IPS-20b (cell line): ENCODE data around the gene SP2.
A peak's percentile ranks its signal among the peaks of the same experiment; 100 is the strongest.

Experiments
- H3K27ac ChIP-seq: one replicate; pipeline ENCODE4 v1.5.1; 2013; ENCODE audit warnings: low read length
- H3K27me3 ChIP-seq: 2 replicates; pipeline ENCODE4 v1.6.1; 2013; ENCODE audit warnings: mild to moderate bottlenecking, low read length, inconsistent platforms; ENCODE audit not compliant: insufficient read depth
- H3K36me3 ChIP-seq: 2 replicates; pipeline ENCODE4 v1.6.1; 2013; ENCODE audit warnings: low read depth, mild to moderate bottlenecking, inconsistent platforms, low read length, moderate library complexity; ENCODE audit not compliant: insufficient read depth
- H3K4me1 ChIP-seq: 2 replicates; pipeline ENCODE4 v1.6.1; 2013; ENCODE audit warnings: mild to moderate bottlenecking, control low read depth, inconsistent platforms, low read length, moderate library complexity; ENCODE audit not compliant: insufficient read depth
- H3K4me3 ChIP-seq: 2 replicates; pipeline ENCODE4 v1.5.1; 2013; ENCODE audit warnings: mild to moderate bottlenecking, low read length, inconsistent platforms
- H3K9ac ChIP-seq: 2 replicates; pipeline ENCODE4 v1.6.1; 2013; ENCODE audit warnings: low read depth, mild to moderate bottlenecking, inconsistent platforms, low read length, moderate library complexity
- H3K9me3 ChIP-seq: 2 replicates; pipeline ENCODE4 v1.6.1; 2013; ENCODE audit warnings: mild to moderate bottlenecking, low read depth, low read length, inconsistent platforms; ENCODE audit not compliant: insufficient read depth

Gene SP2

GRCh38 chr17:47883589-47884426 is 12.2 kb upstream of the SP2 start:
- H3K9me3 ChIP-seq, result no peaks in the 10 kb centered on the region
- no peak overlapping the region for H3K4me3 ChIP-seq
- H3K4me1 ChIP-seq, result peaks cover 10% of the 10 kb centered on the region
- H3K27me3 ChIP-seq, result no peaks in the 10 kb centered on the region; the same call in 1 of the 2 replicates
- no peak overlapping the region for H3K27ac ChIP-seq
- H3K36me3 ChIP-seq, result no peaks in the 10 kb centered on the region
- no peak overlapping the region for H3K9ac ChIP-seq

- no peaks in the 10 kb centered on the region; the same call in 1 of the 2 replicates for H3K27me3 ChIP-seq
- no peaks in the 10 kb centered on the region for H3K36me3 ChIP-seq
- no peak overlapping the region for H3K27ac ChIP-seq
- H3K4me3 ChIP-seq, result no peak overlapping the region
- no peaks in the 10 kb centered on the region for H3K9me3 ChIP-seq
- H3K9ac ChIP-seq, result no peak overlapping the region
- peaks cover 10% of the 10 kb centered on the region for H3K4me1 ChIP-seq
Observed at GRCh38 chr17:47884427-47884740, 11.7 kb upstream of the SP2 start.

GRCh38 chr17:47884905-47885730 is 10.9 kb upstream of the SP2 start:
- no peaks in the 10 kb centered on the region for H3K36me3 ChIP-seq
- H3K4me1 ChIP-seq, result peaks cover 10% of the 10 kb centered on the region
- H3K9ac ChIP-seq, result no peak overlapping the region
- H3K27ac ChIP-seq, result no peak overlapping the region
- no peaks in the 10 kb centered on the region; the same call in 1 of the 2 replicates for H3K27me3 ChIP-seq
- no peaks in the 10 kb centered on the region for H3K9me3 ChIP-seq
- no peak overlapping the region for H3K4me3 ChIP-seq

GRCh38 chr17:47888293-47888692 is 7.7 kb upstream of the SP2 start:
- Histone ChIP-seq H3K9ac (no peak overlapping the region; the same call in 1 of the 2 replicates), H3K27ac (no peak overlapping the region), H3K27me3 (no peaks in the 10 kb centered on the region), H3K36me3 (no peaks in the 10 kb centered on the region), H3K9me3 (no peaks in the 10 kb centered on the region), H3K4me3 (no peak overlapping the region), H3K4me1 (peaks cover 10% of the 10 kb centered on the region)

GRCh38 chr17:47889734-47890529 is 6.1 kb upstream of the SP2 start:
- H3K9ac ChIP-seq, result no peak overlapping the region
- H3K4me1 ChIP-seq, result peaks cover 10% of the 10 kb centered on the region
- H3K4me3 ChIP-seq, result no peak overlapping the region
- no peak overlapping the region for H3K27ac ChIP-seq
- H3K9me3 ChIP-seq, result no peaks in the 10 kb centered on the region
- H3K36me3 ChIP-seq, result no peaks in the 10 kb centered on the region
- H3K27me3 ChIP-seq, result no peaks in the 10 kb centered on the region

- Histone ChIP-seq H3K9ac (no peak overlapping the region), H3K27ac (no peak overlapping the region), H3K36me3 (no peaks in the 10 kb centered on the region), H3K9me3 (no peaks in the 10 kb centered on the region), H3K4me1 (peaks cover 5% of the 10 kb centered on the region; the same call in 1 of the 2 replicates), H3K4me3 (no peak overlapping the region), H3K27me3 (no peaks in the 10 kb centered on the region)
Observed at GRCh38 chr17:47891545-47892088, 4.4 kb upstream of the SP2 start.

- H3K27ac ChIP-seq, result peak overlapping the region; percentile 66
- peak overlapping the region; percentile 93 for H3K4me3 ChIP-seq
- H3K9me3 ChIP-seq, result no peaks in the 10 kb centered on the region
Observed at GRCh38 chr17:47894498-47895346, 1.3 kb upstream of the SP2 start.

GRCh38 chr17:47895347-47895855 is 635 bp upstream of the SP2 start:
- Histone ChIP-seq H3K4me1 (peaks cover 8% of the 10 kb centered on the region; the same call in 1 of the 2 replicates), H3K9ac (peak overlapping the region; percentile 93), H3K9me3 (no peaks in the 10 kb centered on the region), H3K36me3 (peaks cover 13% of the 10 kb centered on the region), H3K4me3 (peak overlapping the region; percentile 93), H3K27ac (peak overlapping the region; percentile 66), H3K27me3 (no peaks in the 10 kb centered on the region)

More at GRCh38 chr17:47894498-47895346, 1.3 kb upstream of the SP2 start:
- Histone ChIP-seq H3K27me3 (no peaks in the 10 kb centered on the region), H3K4me1 (peaks cover 5% of the 10 kb centered on the region; the same call in 1 of the 2 replicates), H3K36me3 (peaks cover 13% of the 10 kb centered on the region), H3K9ac (peak overlapping the region; percentile 93)

- Histone ChIP-seq H3K36me3 (peaks cover 13% of the 10 kb centered on the region), H3K27me3 (no peaks in the 10 kb centered on the region), H3K27ac (peak overlapping the region; percentile 3), H3K9ac (peak overlapping the region; percentile 80; the same call in 1 of the 2 replicates), H3K9me3 (no peaks in the 10 kb centered on the region), H3K4me1 (peaks cover 21% of the 10 kb centered on the region), H3K4me3 (peak overlapping the region; percentile 86)
Observed at GRCh38 chr17:47896672-47897490, 845 bp downstream of the SP2 start.

GRCh38 chr17:47897561-47897960 is 1.5 kb downstream of the SP2 start:
- no peaks in the 10 kb centered on the region for H3K9me3 ChIP-seq
- H3K27ac ChIP-seq, result no peak overlapping the region
- H3K4me1 ChIP-seq, result peaks cover 26% of the 10 kb centered on the region
- H3K4me3 ChIP-seq, result peak overlapping the region; percentile 86
- peaks cover 13% of the 10 kb centered on the region for H3K36me3 ChIP-seq
- H3K9ac ChIP-seq, result no peak overlapping the region; the same call in 1 of the 2 replicates
- H3K27me3 ChIP-seq, result no peaks in the 10 kb centered on the region
